IMR-90 (cell line): Measurements from ENCODE around the gene CFAP119. TPM values are rescaled to one million over a fixed set of nuclear protein-coding genes. Genes with fewer than 3 reads are reported as not detected.

Experiments used
- ATAC-seq: fragments of 200-7000 bp; cut with Tn5 transposase; 2 replicates; pipeline ENCODE4 v1.9.1; 2020; ENCODE audit warnings: low read depth, mild to moderate bottlenecking, moderate library complexity
- BruUV-seq: library from RNA; stranded (reverse); fragments of 400-500 nt; replicated peaks from 2 replicates; lab custom pipeline; 2021; lab: Mats Ljungman, UMichigan
- CTCF ChIA-PET: fragments of 300-600 bp; formaldehyde crosslinking; extraction: SDS; loops from one replicate; lab custom pipeline; 2021; ENCODE audit warnings: antibody characterized with exemption; lab: Yijun Ruan, JAX
- POLR2A ChIA-PET: fragments of 300-600 bp; sonication (Branson Sonifier 250); formaldehyde crosslinking; loops from one replicate; lab custom pipeline; 2022; ENCODE audit warnings: antibody characterized with exemption; ENCODE audit not compliant: unreplicated experiment; lab: Charles Lee
- DNase-seq: peaks from one replicate; pipeline ENCODE4 v3.0.0; 2013
- H2AFZ ChIP-seq: replicated peaks from 2 replicates; pipeline ENCODE3; 2013; ENCODE audit warnings: low read length, mild to moderate bottlenecking; ENCODE audit not compliant: poor library complexity
- H2AK5ac ChIP-seq: 2 replicates; pipeline ENCODE4 v1.6.1; 2013; ENCODE audit warnings: low read depth, low read length, inconsistent platforms
- H2AK9ac ChIP-seq: replicated peaks from 2 replicates; pipeline ENCODE3; 2013; ENCODE audit warnings: mild to moderate bottlenecking, low read depth, low read length, moderate library complexity; ENCODE audit not compliant: poor library complexity
- H2BK120ac ChIP-seq: 2 replicates; pipeline ENCODE4 v1.6.1; 2013; ENCODE audit warnings: low read depth, low read length, inconsistent platforms
- H2BK15ac ChIP-seq: 3 replicates; pipeline ENCODE4 v1.6.1; 2013; ENCODE audit warnings: low read depth, low read length, inconsistent platforms
- H2BK20ac ChIP-seq: 2 replicates; pipeline ENCODE4 v1.6.1; 2013; ENCODE audit warnings: low read depth, mild to moderate bottlenecking, inconsistent platforms, low read length, moderate library complexity
- H2BK5ac ChIP-seq: 2 replicates; pipeline ENCODE4 v1.6.1; 2013; ENCODE audit warnings: mild to moderate bottlenecking, low read depth, low read length, inconsistent platforms; ENCODE audit not compliant: poor library complexity, severe bottlenecking
- H3K14ac ChIP-seq: replicated peaks from 2 replicates; pipeline ENCODE4 v1.6.1; 2013; ENCODE audit warnings: low read depth, low read length, inconsistent platforms
- H3K18ac ChIP-seq: 2 replicates; pipeline ENCODE4 v1.6.1; 2013; ENCODE audit warnings: low read depth, low read length, control low read depth
- H3K23ac ChIP-seq: 2 replicates; pipeline ENCODE4 v1.6.1; 2013; ENCODE audit warnings: low read depth, low read length, inconsistent platforms
- H3K27ac ChIP-seq: 2 replicates; pipeline ENCODE4 v1.5.1; 2013; ENCODE audit warnings: mild to moderate bottlenecking, control low read depth, low read length; ENCODE audit not compliant: insufficient read depth
- H3K27me3 ChIP-seq: 2 replicates; pipeline ENCODE4 v1.6.1; 2013; ENCODE audit warnings: low read length; ENCODE audit not compliant: control insufficient read depth, insufficient read depth
- H3K36me3 ChIP-seq: 2 replicates; pipeline ENCODE4 v1.6.1; 2013; ENCODE audit warnings: low read length, mixed read lengths; ENCODE audit not compliant: control insufficient read depth, insufficient read depth
- H3K4ac ChIP-seq: 2 replicates; pipeline ENCODE4 v1.6.1; 2013; ENCODE audit warnings: low read depth, low read length, inconsistent platforms
- H3K4me1 ChIP-seq: 2 replicates; pipeline ENCODE4 v1.6.1; 2013; ENCODE audit warnings: low read length, mixed read lengths; ENCODE audit not compliant: control insufficient read depth, insufficient read depth
- H3K4me2 ChIP-seq: 2 replicates; pipeline ENCODE4 v1.6.1; 2013; ENCODE audit warnings: low read depth, mild to moderate bottlenecking, control low read depth, low read length, moderate library complexity
- H3K4me3 ChIP-seq: 2 replicates; pipeline ENCODE4 v1.5.1; 2013; ENCODE audit warnings: low read depth, mild to moderate bottlenecking, control low read depth, low read length, moderate library complexity; ENCODE audit not compliant: insufficient read depth
- H3K56ac ChIP-seq: 2 replicates; pipeline ENCODE4 v1.6.1; 2013; ENCODE audit warnings: low read length, inconsistent platforms; ENCODE audit not compliant: insufficient read depth; ENCODE audit errors: extremely low read depth
- H3K79me1 ChIP-seq, 2 experiments: 2 replicates each; pipeline ENCODE4 v1.6.1; 2013; ENCODE audit warnings: low read length in 2 of 2, inconsistent platforms in 1 of 2, low read depth in 1 of 2
- H3K9ac ChIP-seq: 2 replicates; pipeline ENCODE4 v1.6.1; 2013; ENCODE audit warnings: low read depth, low read length, control low read depth
- H3K9me1 ChIP-seq: 2 replicates; pipeline ENCODE4 v1.6.1; 2013; ENCODE audit warnings: low read length, inconsistent platforms; ENCODE audit not compliant: insufficient read depth
- H3K9me3 ChIP-seq: 2 replicates; pipeline ENCODE4 v1.6.1; 2013; ENCODE audit warnings: low read length; ENCODE audit not compliant: control insufficient read depth, insufficient read depth
- H4K20me1 ChIP-seq: 2 replicates; pipeline ENCODE4 v1.6.1; 2013; ENCODE audit warnings: low read length, inconsistent platforms; ENCODE audit not compliant: insufficient read depth
- H4K5ac ChIP-seq: 2 replicates; pipeline ENCODE4 v1.6.1; 2013; ENCODE audit warnings: mild to moderate bottlenecking, low read depth, low read length, control low read depth
- H4K8ac ChIP-seq, 2 experiments: 2 replicates each; pipeline ENCODE4 v1.6.1; 2013; ENCODE audit warnings: low read depth in 2 of 2, low read length in 2 of 2, control low read depth in 1 of 2, inconsistent platforms in 1 of 2
- H4K91ac ChIP-seq: 2 replicates; pipeline ENCODE4 v1.6.1; 2013; ENCODE audit warnings: low read depth, low read length, inconsistent platforms; ENCODE audit not compliant: insufficient read depth
- CEBPB ChIP-seq: IDR thresholded peaks from 2 replicates; pipeline ENCODE4 v1.6.1; 2012; ENCODE audit warnings: low read depth, low read length, improper control_type of control experiment
- MAFK ChIP-seq: IDR thresholded peaks from 2 replicates; pipeline ENCODE4 v1.6.1; 2012; ENCODE audit warnings: low read depth, low read length, improper control_type of control experiment
- MAZ ChIP-seq: IDR thresholded peaks from 2 replicates; pipeline ENCODE4 v1.6.1; 2012; ENCODE audit warnings: low read depth, mild to moderate bottlenecking, low read length, improper control_type of control experiment, moderate library complexity, borderline replicate concordance
- NFE2L2 ChIP-seq: fragments of 150-350 bp; IDR thresholded peaks from 2 replicates; pipeline ENCODE4 v1.6.1; 2016; ENCODE audit warnings: low read depth, mild to moderate bottlenecking, low read length
- RAD21 ChIP-seq: IDR thresholded peaks from 2 replicates; pipeline ENCODE4 v1.6.1; 2012; ENCODE audit warnings: low read length, improper control_type of control experiment
- RCOR1 ChIP-seq: IDR thresholded peaks from 2 replicates; pipeline ENCODE4 v1.6.1; 2012; ENCODE audit warnings: mild to moderate bottlenecking, low read length, improper control_type of control experiment; ENCODE audit not compliant: insufficient replicate concordance
- SMC3 ChIP-seq: fragments of 150-350 bp; IDR thresholded peaks from 2 replicates; pipeline ENCODE4 v1.6.1; 2016; ENCODE audit warnings: low read depth, mild to moderate bottlenecking, antibody characterized with exemption, low read length, moderate library complexity
- WGBS, 2 experiments: methylation state at CpG; one replicate each; pipeline versions ENCODE4 v1.1.5 to v1.1.7; 2013; ENCODE audit warnings: missing lambda C conversion rate in 2 of 2; ENCODE audit not compliant: insufficient read length in 1 of 2; ENCODE audit errors: extremely low coverage in 2 of 2; 5-methylcytosine and 5-hydroxymethylcytosine counted together
- dilution Hi-C: fragments of 300-500 bp; cut with HindIII; formaldehyde crosslinking; loops from one replicate; pipeline ENCODE4 v1.14.3; 2018; ENCODE audit warnings: low sequenced_read_pairs; ENCODE audit not compliant: unreplicated experiment
- in situ Hi-C: fragments of 300-500 bp; cut with MboI; formaldehyde crosslinking; loops from 3 replicates; pipeline ENCODE4 v1.14.3; 2019; ENCODE audit warnings: low sequenced_read_pairs, inconsistent platforms, mixed read lengths
- intact Hi-C: fragments of 100-400 bp; cut with micrococcal nuclease; formaldehyde crosslinking; loops from 2 replicates; pipeline ENCODE4 v1.10.0; 2022
- polyA plus RNA-seq, 3 experiments: library from polyadenylated mRNA; depleted of rRNA; stranded (reverse); fragments of >200 nt; gene quantifications; 2 replicates each; pipeline ENCODE4 v1.2.3, GENCODE V29; 2012; ENCODE audit warnings: low replicate concordance in 1 of 3
- total RNA-seq: library from RNA; depleted of rRNA; stranded (reverse); fragments of >200 nt; gene quantifications from 2 replicates; pipeline ENCODE4 v1.2.3, GENCODE V29; 2012
- TF ChIP-seq, protein P1 (sequence below): fragments of 150-350 bp; IDR thresholded peaks from 2 replicates; pipeline ENCODE4 v1.6.1; 2017; ENCODE audit warnings: mild to moderate bottlenecking, antibody characterized with exemption, low read length, low read depth
- TF ChIP-seq, protein P2 (sequence below): fragments of 150-350 bp; IDR thresholded peaks from 2 replicates; pipeline ENCODE4 v1.6.1; 2016; ENCODE audit warnings: low read depth, mild to moderate bottlenecking, low read length, moderate library complexity, borderline replicate concordance

Gene CFAP119
- total and polyA plus RNA-seq, 2 of the 4 experiments (the other 2 are of a cell fraction): 0.90 to 7.6 TPM

DNA sequence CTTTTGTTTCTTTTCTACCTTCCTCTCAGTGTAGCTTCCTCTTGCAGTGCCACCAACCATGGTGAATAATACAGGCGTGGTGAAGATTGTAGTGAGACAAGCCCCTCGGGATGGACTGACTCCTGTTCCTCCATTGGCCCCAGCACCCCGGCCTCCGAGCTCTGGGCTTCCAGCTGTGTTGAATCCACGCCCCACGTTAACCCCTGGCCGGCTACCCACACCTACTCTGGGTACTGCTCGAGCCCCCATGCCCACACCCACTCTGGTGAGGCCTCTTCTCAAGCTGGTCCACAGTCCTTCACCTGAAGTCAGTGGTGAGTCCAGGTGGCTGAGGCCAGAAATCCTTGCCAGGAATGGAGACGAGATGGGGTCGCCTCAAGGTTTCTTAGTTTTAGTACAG lies 38.9 kb downstream of the CFAP119 start:
- Histone ChIP-seq H4K91ac (no peak overlapping the region), H3K4ac (no peak overlapping the region), H3K9ac (no peak overlapping the region), H4K5ac (no peak overlapping the region), H3K56ac (no peak overlapping the region), H3K23ac (no peak overlapping the region), H3K9me1 (no peaks in the 10 kb centered on the region), H3K27ac (no peak overlapping the region), H3K4me2 (no peak overlapping the region), H2AFZ (no peak overlapping the region), H2BK20ac (no peak overlapping the region), H4K20me1 (peaks cover 11% of the 10 kb centered on the region), H3K18ac (no peak overlapping the region), H3K4me3 (no peak overlapping the region), H4K8ac (no peak overlapping the region), H2BK5ac (no peak overlapping the region), H3K4me1 (no peaks in the 10 kb centered on the region), H3K36me3 (peaks cover 68% of the 10 kb centered on the region), H3K9me3 (no peaks in the 10 kb centered on the region), H2BK15ac (no peak overlapping the region), H3K14ac (no peak overlapping the region), H3K79me1 (peaks cover 39 to 52% of the 10 kb centered on the region in 2 experiments), H2BK120ac (no peak overlapping the region), H2AK5ac (no peak overlapping the region), H2AK9ac (no peak overlapping the region), H3K27me3 (no peaks in the 10 kb centered on the region)
- DNase-seq (no peak), ATAC-seq (no peak)
- ChIA-PET CTCF (no interaction called here), POLR2A (no interaction called here)
- in situ Hi-C loops (no loop called here), dilution Hi-C loops (no loop called here), intact Hi-C loops (no loop called here)
- WGBS, 2 experiments: 97% methylated on average over 5 of the region's 10 CpGs; no CpG with 5 or more reads in 1 of the 2 experiments
- no peak for TF ChIP-seq NFE2L2
- no peak for TF ChIP-seq MAFK
- TF ChIP-seq RCOR1: no peak
- TF ChIP-seq CEBPB: no peak
- TF ChIP-seq MAZ: no peak
- TF ChIP-seq RAD21: no peak
- TF ChIP-seq, protein P1, sequence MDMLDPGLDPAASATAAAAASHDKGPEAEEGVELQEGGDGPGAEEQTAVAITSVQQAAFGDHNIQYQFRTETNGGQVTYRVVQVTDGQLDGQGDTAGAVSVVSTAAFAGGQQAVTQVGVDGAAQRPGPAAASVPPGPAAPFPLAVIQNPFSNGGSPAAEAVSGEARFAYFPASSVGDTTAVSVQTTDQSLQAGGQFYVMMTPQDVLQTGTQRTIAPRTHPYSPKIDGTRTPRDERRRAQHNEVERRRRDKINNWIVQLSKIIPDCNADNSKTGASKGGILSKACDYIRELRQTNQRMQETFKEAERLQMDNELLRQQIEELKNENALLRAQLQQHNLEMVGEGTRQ: no peak
- TF ChIP-seq SMC3: no peak
- TF ChIP-seq, protein P2, sequence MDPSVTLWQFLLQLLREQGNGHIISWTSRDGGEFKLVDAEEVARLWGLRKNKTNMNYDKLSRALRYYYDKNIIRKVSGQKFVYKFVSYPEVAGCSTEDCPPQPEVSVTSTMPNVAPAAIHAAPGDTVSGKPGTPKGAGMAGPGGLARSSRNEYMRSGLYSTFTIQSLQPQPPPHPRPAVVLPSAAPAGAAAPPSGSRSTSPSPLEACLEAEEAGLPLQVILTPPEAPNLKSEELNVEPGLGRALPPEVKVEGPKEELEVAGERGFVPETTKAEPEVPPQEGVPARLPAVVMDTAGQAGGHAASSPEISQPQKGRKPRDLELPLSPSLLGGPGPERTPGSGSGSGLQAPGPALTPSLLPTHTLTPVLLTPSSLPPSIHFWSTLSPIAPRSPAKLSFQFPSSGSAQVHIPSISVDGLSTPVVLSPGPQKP: no peak
- BruUV-seq: no TSS peak
